Measurements from ENCODE around the gene UROC1. TPM values are rescaled to one million over a fixed set of nuclear protein-coding genes. Genes with fewer than 3 reads are reported as not detected.

UROC1 gene
- polyA plus RNA-seq, 1 of the 3 experiments (the other 2 are of a cell fraction), result not detected

DNA sequence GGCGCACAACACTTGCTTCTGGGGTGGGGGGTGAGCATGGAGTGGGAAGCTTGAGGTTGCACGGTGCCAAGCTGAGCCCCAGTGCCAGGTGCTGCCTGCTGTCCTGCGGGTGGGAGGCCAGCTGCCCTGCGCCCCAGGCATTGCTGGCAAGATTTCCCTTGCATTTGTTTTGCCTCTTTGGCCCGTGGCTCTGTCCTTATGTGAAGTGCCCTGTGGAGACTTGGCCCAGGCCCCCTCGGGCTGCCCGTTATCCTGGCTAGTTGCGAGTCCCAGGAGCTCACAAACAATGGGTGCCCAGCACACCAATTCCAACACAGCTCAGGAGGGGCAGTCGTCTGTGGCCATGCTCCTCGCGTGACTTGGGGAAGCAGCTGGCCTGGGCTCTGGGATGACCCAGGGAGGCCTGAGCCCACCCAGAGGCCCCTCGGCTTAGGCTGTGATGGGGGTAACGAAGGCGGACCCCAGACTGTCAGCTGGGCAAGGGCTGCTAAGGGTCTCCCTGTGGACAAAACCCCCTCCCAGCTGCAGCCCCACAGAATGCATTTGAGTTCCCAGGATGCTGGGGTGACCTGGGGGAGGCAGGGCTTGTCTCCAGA lies 35.2 kb upstream of the UROC1 start:
- DNase-seq, result peak; percentile 40

More for the DNA sequence above, 35.2 kb upstream of the UROC1 start:
- Histone ChIP-seq H3K36me3 (replicated peaks in 1 of 2; ENCODE audit: control insufficient read depth in 1 of 2, insufficient read depth in 2 of 2, low read length in 1 of 2) (no peaks in the 10 kb centered on the region), H4K20me1 (ENCODE audit: insufficient read depth) (no peaks in the 10 kb centered on the region), H3K27ac (ENCODE audit: low read depth in 2 of 2, low read length in 1 of 2) (no peak overlapping the region), H3K4me1 (ENCODE audit: control insufficient read depth in 1 of 2, insufficient read depth in 2 of 2, low read depth in 1 of 2, low read length in 1 of 2) (no peaks in the 10 kb centered on the region; a peak in 1 of 4 replicates), H3K9ac (no peak overlapping the region), H3F3A (replicated peaks; ENCODE audit: insufficient read depth) (no peaks in the 10 kb centered on the region), H3K4me2 (no peak overlapping the region), H2AFZ (ENCODE audit: low read depth) (no peak overlapping the region), H3K27me3 (ENCODE audit: insufficient read depth) (no peaks in the 10 kb centered on the region), H3K4me3 (ENCODE audit: low read depth in 2 of 2, low read length in 1 of 2) (no peak overlapping the region), H3K79me2 (ENCODE audit: insufficient read depth) (no peaks in the 10 kb centered on the region), H3K9me3 (no peaks in the 10 kb centered on the region), H3K9me2 (no peaks in the 10 kb centered on the region)
- ChIA-PET CTCF (interaction anchor here (0.9 to 2.1 kb wide), 3 partner anchors 8 to 30 kb away, joined by 3 to 5 read pairs (median 5); no protein-coding TSS in a partner anchor), POLR2A (no interaction called here)
- no peak for TF ChIP-seq NFIC (IDR thresholded peaks at IDR 0.05; ENCODE audit: borderline replicate concordance)
- no peak for TF ChIP-seq POLR2AphosphoS5 (IDR thresholded peaks at IDR 0.05; ENCODE audit: low read depth, low read length)
- TF ChIP-seq RFX5 (IDR thresholded peaks at IDR 0.05; ENCODE audit: low read length), result no peak
- no peak for TF ChIP-seq NRF1 (IDR thresholded peaks at IDR 0.05; ENCODE audit: low read depth, low read length)
- no peak for TF ChIP-seq SMC3 (IDR thresholded peaks at IDR 0.05; ENCODE audit: low read depth, low read length)
- no peak for TF ChIP-seq TAF1 (IDR thresholded peaks at IDR 0.05; ENCODE audit: borderline replicate concordance, low read depth, low read length)
- no peak for TF ChIP-seq SIN3A (IDR thresholded peaks at IDR 0.05; ENCODE audit: borderline replicate concordance, low read depth, low read length)
- TF ChIP-seq REST (IDR thresholded peaks at IDR 0.05; ENCODE audit: low read depth, low read length), result no peak
- TF ChIP-seq, protein P1, sequence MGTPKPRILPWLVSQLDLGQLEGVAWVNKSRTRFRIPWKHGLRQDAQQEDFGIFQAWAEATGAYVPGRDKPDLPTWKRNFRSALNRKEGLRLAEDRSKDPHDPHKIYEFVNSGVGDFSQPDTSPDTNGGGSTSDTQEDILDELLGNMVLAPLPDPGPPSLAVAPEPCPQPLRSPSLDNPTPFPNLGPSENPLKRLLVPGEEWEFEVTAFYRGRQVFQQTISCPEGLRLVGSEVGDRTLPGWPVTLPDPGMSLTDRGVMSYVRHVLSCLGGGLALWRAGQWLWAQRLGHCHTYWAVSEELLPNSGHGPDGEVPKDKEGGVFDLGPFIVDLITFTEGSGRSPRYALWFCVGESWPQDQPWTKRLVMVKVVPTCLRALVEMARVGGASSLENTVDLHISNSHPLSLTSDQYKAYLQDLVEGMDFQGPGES (IDR thresholded peaks at IDR 0.05; ENCODE audit: low read depth, low read length), result no peak
- no peak for TF ChIP-seq GABPA (IDR thresholded peaks at IDR 0.05; ENCODE audit: low read depth)
- TF ChIP-seq EP300 (IDR thresholded peaks at IDR 0.05; ENCODE audit: borderline replicate concordance in 1 of 2, low read depth in 1 of 2, low read length in 1 of 2), result no peak
- no peak for TF ChIP-seq MEF2A (IDR thresholded peaks at IDR 0.05; ENCODE audit: borderline replicate concordance, low read depth)
- no peak for TF ChIP-seq EZH2phosphoT487 (IDR thresholded peaks at IDR 0.05; ENCODE audit: borderline replicate concordance, low read depth)
- TF ChIP-seq CHD2 (IDR thresholded peaks at IDR 0.05; ENCODE audit: low read length, partially characterized antibody), result no peak
- no peak for TF ChIP-seq ZBTB33 (IDR thresholded peaks at IDR 0.05; ENCODE audit: borderline replicate concordance, low read depth)
- no peak for TF ChIP-seq RCOR1 (IDR thresholded peaks at IDR 0.05; ENCODE audit: low read length)
- TF ChIP-seq MXI1 (IDR thresholded peaks at IDR 0.05; ENCODE audit: low read depth, low read length), result no peak
- TF ChIP-seq, protein P2, sequence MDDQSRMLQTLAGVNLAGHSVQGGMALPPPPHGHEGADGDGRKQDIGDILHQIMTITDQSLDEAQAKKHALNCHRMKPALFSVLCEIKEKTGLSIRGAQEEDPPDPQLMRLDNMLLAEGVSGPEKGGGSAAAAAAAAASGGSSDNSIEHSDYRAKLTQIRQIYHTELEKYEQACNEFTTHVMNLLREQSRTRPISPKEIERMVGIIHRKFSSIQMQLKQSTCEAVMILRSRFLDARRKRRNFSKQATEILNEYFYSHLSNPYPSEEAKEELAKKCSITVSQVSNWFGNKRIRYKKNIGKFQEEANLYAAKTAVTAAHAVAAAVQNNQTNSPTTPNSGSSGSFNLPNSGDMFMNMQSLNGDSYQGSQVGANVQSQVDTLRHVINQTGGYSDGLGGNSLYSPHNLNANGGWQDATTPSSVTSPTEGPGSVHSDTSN (IDR thresholded peaks at IDR 0.05), result no peak
- TF ChIP-seq TEAD4 (IDR thresholded peaks at IDR 0.05; ENCODE audit: borderline replicate concordance, insufficient read depth), result no peak
- WGBS (ENCODE audit: low lambda C conversion rate), result no CpG with 5 or more reads among the region's 14 CpGs
